GM18511 (cell line): ENCODE measurements around the gene GAK.
"Not testable (repeated sequence)": the region's sequence is repeated elsewhere in the genome, so short reads cannot be mapped to it uniquely, and the experiment has no call there.

Experiments
- ATAC-seq: cut with Tn5 transposase; IDR thresholded peaks from one replicate; pipeline ENCODE4 v1.9.1; 2021; ENCODE audit warnings: mild to moderate bottlenecking, moderate library complexity; ENCODE audit not compliant: unreplicated experiment

GAK gene

DNA sequence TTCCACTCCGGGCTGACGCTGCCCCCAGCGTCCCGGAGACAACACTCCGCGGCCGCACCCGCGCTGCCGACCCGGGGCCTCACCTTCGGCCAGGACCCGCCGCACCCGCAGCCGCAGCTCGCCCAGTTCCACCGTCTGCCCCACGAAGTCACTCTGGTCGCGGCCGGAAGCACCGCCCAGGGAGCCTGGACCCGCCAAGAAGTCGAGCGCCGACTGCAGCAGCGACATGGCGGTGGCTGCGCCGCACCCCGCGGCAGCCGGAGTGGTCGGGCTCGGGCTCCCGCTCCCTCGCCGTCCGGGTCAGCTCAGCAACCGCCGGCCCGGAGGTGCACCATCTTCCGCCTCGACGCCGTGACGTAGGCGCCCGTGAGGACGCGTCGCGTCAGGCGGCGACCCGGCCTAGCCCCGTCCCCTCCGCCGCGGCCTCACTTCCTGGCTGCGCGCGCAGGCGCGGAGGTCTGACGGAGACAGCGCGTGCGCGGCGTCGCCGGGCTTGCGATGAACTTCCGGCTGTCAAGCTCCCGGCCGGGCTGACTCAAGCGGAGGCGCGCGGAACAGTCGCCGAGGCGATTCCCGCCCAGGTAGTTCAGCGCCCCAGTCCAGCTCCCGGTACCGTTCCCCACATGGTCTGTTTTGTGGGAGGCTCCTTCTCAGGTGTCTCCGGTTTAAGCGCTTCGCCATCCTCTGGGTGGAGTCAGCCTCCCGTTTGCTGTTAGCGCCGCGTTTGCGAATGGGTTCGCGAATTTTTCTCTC, at the start of gene GAK, which contains the start of gene TMEM175:
GAK (minus strand) TSS at position 357 of the 753 bp plus-strand sequence; CDS start at position 228, 129 bp downstream.
TMEM175 (plus strand) TSS at position 501 of the 753 bp plus-strand sequence. CDS start 15,280 bp downstream, outside the sequence.
- ATAC-seq, result peak; percentile 86

- no peak for ATAC-seq
Observed at GRCh38 chr4:978957-979701, 47.0 kb upstream of the GAK start.

DNA sequence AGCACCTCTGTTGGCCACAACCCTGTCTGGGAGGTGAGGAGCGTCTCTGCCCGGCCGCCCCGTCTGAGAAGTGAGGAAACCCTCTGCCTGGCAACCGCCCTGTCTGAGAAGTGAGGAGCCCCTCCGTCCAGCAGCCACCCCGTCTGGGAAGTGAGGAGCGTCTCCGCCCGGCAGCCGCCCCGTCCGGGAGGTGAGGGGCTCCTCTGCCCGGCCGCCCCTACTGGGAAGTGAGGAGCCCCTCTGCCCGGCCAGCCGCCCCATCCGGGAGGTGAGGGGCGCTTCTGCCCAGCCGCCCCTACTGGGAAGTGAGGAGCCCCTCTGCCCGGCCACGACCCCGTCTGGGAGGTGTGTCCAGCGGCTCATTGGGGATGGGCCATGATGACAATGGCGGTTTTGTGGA, 43.9 kb upstream of the GAK start:
- not testable (repeated sequence) for ATAC-seq

DNA sequence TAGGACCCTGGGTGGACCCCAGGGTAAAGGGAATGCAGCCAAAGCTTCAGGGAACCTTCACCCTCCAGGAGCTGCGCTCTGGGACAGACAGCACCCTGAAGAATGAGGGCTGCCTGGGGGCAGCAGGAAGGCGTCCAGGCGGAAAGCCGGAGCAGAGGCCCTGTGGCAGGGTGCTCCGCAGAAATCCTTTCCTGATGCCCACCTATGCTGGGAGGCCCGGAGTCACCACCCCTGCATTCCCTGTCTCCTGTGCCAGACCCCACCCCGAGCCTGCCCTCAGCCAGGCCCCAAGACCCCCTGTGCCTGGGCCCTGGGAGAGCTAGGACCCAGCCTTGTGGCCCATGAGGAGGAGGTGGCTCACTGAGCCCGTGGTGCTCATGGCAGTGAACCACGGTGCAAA, 42.6 kb upstream of the GAK start:
- ATAC-seq, result no peak

DNA sequence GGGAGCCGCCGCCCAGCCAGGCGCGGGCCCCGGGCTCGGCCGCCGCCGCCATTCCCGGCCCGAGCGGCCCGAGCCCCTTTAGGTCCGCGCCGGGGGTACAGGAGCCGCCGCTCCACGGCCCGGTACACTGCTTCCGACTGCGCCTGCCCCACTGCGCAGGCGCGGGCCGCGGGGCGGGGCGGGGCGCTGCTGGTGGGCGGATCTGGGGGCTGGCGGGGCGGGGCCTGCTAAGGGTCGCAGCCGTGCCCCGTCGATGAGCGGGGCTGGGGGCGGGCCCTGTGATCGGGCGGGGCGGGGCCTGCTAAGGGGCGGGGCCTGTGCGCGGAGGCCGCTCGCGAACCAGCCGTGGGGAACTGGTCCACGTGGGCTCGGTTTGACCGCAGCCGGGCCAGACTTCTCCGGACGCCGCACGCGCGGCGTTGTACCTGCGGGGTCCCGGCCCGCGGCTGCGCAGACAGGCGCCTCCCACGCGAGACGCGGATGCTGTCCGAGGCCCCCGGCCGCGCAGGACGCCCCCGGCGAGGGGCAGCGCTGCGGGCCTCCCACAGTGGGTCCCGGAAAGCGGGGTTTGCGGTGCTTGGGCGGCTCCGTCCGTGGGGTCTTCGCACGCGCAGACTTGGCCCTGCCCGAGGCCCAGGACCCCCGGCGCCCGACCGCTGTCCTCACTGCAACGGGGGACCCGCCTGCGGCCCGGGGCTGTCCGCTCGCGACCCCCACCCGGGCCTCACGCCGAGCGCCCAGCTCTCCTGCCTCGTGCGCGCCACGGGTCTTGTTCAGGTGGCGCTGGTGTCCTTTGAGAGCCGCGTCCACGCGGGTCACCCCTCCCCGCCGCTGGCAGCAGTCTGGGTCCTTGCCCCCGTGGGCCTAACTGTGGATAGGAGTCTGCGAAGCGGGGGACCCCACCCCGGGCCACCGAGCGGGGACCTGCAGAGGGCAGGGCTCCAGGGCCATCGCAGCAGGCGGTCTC, 41.6 kb upstream of the GAK start, which contains the start of gene DGKQ:
DGKQ (minus strand) TSS at position 139 of the 967 bp plus-strand sequence; CDS start at position 52, 87 bp downstream.
- peak; percentile 71 for ATAC-seq

DNA sequence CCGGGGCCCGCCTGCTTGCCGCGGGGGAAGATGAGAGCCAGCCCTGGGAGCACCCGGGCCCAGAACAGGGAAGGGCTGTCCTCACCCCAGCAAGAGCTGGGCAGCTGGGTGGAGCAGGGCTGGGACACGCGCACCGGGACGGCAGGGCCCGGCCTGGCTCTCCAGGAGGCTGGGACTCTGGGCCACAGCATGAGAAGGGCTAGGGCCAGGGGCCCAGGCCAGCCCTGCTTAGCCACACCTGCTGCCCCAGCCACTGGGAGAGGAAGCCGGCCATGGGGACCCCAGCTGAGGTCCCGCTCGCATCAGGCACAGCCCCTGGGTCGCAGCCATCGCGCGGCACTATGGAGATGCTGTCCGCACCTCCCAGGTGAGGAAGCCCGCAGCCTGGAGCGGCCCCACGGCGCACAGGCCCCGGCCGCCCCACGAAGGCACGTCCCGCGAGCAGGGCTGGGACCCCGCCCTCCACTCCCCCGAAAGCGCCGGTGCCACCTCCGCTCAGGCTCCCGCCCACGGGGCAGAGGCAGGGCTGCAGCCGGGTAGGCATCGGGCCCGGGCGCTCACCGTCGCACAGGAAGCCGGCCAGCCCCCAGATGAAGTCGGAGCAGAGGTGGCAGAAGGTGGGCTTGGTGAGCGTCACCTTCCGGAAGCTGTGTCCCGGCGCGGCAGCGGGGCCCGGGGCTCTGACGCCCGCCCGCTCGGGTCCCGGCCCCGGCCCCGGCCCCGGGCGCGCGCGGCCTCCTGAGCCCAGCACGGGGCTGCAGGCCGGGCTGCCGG, 40.7 kb upstream of the GAK start:
- peak; percentile 59 for ATAC-seq

DNA sequence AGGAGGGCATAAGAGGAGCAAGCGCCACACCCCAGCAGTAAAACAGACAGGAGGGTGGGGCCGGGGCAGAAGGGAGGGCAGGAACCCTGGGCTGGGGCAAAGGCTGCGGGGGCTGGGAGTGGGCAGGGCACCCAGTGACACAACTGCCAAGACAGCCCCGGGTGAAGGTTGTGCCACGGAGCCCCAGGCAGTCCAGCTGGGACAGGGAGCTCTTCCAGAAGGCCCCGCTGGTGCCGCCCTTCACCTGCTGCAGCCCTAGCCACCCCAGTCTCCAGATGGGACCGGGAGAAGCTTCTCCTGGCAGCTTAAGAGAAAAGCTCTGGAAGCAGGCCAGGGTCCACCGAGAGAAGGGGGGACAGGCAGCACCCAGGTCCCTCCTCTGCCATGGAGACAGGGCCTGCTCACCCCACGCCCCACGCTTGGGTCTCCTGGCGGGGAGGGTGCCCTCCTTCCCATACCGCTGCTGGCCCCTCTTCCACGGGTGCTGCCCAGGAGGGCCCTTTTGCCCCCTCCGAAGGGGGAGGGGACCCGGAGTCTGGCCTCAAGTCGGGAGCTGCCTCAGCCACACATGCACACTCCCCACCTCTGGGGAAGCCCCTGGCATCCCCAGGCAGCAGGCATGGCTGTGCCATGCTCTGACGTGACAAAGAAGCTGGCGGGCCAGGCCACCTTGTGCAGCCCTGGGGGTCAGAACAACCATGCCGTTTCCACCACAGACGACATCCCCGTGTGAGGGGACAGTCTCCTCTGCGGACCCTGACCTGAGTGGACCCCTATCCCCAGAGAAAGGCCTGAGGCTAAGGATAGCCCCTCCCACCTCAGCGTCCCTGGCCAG, 39.8 kb upstream of the GAK start:
- no peak for ATAC-seq

DNA sequence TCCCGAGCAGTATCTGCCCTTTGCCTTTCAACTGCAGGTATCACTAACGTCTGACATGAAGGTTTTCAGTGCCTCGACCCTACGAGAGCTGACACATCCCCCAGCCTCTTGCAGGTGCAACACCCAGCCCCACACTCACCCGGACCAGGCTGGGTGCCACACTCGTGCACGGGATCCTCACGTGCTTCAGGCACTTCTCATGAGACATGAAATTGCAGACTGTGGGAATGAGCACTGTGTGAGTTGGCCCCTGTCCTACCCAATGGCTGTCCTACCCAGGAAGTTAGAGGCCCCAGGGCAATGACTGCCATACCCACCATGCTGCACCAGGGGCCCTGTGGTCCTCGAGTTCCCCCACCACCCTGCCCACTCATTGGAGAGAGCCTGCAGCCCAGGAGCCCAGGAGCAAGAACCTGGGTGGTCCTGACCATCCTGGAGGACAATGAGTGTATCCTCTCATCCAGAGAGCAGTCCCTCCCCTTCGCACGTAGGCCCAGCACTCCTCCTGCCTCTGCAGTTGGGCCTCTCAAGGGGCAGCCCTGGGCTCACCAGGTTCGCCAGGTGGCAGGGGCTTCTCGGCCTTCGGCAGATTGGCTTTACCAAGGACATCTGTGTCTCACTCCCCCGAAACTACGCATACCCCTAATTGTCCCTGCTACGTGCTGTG, 38.9 kb upstream of the GAK start:
- ATAC-seq, result no peak

DNA sequence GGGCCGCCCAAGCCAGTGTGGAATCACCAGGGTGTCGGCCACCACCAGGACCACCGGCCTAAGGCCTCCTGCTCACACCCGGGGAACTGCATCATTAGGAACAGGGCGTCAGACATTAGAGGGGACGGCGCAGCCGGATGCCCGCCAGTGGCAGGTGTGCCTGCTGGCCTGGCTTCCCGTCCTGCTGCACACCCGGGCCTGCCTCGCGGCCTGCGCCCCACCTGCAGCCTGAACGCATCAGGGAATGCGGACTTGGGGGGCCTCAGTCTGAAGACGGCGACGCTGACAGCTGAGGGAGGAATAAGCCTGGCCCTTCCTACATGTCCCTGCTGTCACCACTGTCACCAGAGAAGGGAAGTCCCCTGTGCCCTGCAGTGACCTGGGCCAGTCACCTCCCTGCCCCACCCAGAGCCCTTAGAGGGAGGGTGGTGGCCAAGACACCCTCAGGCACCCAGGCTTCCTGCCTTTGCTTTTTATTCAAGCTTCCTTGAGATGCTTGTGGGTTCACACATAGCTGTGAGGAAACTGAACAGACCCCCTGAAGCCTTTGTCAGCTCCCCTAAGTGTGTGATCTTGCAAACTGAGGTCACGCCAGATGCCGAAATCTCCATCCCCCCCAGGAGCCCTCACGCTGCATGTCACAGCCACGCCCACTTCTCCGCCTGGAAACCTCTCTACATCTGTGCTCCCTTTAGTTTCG, 38.1 kb upstream of the GAK start:
- no peak for ATAC-seq

DNA sequence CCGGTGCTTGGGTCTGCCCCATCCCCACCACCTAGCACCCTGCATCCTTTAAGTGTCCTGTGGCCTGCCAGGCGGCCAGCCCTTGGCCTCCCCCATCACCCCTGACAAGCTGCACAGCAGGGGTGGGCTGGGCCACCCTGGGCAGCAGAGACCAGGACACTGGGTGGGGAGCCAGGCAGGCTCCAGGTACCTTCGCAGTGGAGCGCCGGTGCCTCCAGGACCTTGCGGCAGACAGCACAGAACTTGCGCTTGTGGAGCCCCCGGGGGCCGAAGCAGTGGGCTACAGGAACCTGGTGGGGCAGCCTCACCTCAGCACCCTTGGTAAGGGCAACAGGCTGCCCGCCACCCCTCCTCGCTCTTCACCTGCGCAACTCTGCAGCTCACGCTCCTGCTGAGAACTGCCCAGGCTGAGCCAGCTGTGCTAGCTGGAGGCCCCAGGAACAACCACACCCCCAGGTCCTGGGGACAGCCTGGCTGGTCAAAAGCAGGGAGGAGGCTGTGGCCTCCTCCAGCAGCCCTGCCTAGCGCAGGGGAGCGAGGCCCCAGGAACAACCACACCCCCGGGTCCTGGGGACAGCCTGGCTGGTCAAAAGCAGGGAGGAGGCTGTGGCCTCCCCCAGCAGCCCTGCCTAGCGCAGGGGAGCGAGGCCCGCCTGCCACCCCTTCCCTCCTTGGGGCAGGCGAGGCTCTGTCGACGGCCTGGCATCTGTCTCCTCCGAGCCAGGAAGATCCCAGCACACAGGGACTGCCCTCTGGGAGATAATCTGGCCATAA, 36.7 kb upstream of the GAK start:
- ATAC-seq, result no peak

DNA sequence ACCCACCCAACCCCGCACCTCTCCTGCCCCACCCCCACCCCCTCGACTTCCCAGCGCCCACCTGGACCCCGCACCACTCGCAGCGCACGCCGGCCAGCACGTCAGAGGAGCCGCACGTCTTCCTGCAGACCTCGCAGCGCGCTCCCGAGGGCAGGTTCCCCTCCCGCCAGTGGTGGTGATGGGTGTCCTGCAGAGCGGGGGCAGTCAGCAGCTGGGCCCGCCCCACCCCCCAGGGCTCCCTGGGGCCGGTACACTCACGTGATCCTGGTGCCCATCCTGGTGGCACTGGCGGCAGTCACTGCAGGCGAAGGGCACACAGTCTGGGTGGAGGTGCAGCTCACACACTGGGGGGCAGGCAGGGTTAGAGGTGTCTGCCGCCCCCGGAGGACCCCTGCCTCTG, 36.1 kb upstream of the GAK start:
- no peak for ATAC-seq

DNA sequence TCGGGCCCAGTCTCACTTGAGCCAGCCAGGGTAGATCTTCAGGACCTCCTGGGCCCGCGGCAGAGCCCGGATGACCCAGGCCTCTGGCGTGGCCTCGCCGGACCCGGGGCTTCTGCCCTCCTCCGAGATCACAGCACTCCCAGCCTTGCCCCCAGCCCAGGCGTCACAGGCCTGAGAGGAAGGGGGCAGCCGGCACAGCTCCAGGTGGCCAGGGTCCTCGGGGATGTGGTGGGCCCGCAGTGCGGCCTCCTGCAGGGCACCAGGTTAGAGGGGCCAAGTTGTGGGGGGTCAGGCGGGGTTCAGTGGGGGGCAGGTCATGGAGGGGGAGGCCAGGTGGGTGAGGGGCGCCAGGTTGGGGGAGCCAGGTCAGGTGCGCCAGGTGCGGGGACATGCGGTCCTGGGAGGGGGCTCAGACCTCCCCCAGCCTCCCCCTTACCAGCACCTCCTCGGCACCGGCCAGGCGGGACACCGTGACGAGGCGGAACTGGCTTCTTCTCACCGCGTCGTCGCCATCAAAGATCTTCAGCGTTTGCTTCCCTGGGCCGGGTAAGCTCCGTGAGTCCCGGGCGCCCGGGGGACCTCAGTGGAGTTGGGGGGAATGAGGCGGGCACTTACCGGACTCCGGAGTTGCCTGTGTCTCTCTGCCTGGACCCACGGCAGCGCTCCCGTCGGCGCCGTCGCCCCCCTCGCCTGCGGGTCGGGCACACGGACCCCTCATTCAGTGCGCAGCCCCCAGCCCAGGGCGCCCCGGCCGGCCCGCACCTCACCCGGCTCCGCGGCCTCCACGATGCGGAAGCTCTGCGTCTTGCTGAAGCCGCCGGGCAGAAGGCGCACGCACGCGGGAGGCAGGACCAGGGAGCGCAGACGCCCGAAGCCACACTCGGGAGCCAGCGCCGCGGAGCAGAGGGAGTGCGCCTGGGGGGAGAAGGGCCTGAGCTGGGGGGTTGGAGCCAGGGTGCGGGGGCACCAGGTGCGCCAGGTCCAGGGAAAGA, 35.3 kb upstream of the GAK start:
- no peak for ATAC-seq

GRCh38 chr4:966266-967112, 34.4 kb upstream of the GAK start:
- no peak for ATAC-seq

GRCh38 chr4:965766-966134, 33.6 kb upstream of the GAK start:
- no peak for ATAC-seq

GRCh38 chr4:965048-965765, 33.1 kb upstream of the GAK start:
- no peak for ATAC-seq
